ENCODE results near the gene SLC25A53.

SLC25A53 gene, protein sequence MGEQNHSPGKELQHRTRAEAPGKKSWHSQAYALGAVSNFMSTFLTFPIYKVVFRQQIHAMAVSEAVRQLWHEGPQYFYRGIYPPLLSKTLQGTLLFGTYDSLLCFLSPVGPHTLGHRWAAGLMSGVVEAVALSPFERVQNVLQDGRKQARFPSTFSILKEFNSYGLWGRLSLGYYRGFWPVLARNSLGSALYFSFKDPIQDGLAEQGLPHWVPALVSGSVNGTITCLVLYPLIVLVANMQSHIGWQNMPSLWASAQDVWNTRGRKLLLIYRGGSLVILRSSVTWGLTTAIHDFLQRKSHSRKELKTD

DNA sequence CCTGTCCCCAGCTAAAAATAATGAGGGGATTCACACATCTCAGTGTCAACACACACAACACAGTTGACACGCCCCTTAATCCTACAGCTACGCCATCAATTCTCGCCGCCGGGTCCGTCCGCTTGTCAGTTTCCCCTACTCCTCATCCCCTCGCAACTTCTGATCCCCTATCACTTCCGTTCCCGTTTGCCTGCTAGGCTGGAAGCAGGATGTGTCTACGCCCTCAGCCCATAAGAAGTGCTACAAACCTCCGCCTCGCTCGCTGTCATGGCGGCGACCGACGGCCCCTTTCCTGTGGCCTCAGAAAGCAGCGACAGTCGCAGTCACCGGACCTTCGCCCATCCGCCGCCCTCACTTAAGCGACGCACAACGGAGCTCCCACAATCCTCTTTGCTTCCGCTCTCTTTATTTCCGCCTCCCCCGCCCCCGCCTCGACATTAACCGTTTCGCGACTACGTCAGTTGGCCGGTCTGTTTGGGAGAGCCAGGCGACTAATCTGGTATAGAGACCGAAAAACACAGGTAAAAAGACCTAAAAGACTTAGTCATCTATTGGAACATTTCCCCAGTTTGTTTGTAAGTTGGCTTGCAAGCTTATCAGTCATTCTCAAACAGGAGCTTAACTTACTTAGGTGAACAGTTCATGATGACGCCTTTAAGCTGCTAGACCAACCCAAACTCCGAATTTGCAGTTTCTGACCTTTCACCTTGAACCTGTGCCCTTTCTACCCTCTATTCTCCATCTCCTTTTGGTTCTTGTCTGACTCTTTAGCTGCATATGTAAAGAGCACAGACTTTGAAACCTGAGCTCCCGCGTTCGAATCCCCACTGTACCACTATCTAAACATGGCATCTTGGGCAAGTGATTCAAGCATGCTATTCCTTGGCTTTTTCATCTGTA lies at the start of gene SLC25A53:
TSS of gene SLC25A53 (minus strand) at position 380 of the 900 bp plus-strand sequence. CDS start 51,752 bp downstream, outside the sequence.
- TF ChIP-seq, protein P1, sequence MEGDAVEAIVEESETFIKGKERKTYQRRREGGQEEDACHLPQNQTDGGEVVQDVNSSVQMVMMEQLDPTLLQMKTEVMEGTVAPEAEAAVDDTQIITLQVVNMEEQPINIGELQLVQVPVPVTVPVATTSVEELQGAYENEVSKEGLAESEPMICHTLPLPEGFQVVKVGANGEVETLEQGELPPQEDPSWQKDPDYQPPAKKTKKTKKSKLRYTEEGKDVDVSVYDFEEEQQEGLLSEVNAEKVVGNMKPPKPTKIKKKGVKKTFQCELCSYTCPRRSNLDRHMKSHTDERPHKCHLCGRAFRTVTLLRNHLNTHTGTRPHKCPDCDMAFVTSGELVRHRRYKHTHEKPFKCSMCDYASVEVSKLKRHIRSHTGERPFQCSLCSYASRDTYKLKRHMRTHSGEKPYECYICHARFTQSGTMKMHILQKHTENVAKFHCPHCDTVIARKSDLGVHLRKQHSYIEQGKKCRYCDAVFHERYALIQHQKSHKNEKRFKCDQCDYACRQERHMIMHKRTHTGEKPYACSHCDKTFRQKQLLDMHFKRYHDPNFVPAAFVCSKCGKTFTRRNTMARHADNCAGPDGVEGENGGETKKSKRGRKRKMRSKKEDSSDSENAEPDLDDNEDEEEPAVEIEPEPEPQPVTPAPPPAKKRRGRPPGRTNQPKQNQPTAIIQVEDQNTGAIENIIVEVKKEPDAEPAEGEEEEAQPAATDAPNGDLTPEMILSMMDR (IDR thresholded peaks at IDR 0.05; ENCODE audit: low read depth, low read length), result no peak
- H3K36me3 ChIP-seq (replicated peaks; ENCODE audit: low read depth, low read length), result no peaks in the 10 kb centered on the region
- peak within 1 kb of the TSS; percentile 84 for H3K4me2 ChIP-seq (ENCODE audit: low read length)
- peak within 1 kb of the TSS; percentile 90 for H3K4me3 ChIP-seq (ENCODE audit: low read length)
- peaks cover 5% of the 10 kb centered on the region for H3K4me1 ChIP-seq (ENCODE audit: low read length)
- H3K9me3 ChIP-seq (ENCODE audit: insufficient read depth, low read length), result no peaks in the 10 kb centered on the region
- H4K20me1 ChIP-seq (ENCODE audit: insufficient read depth, low read length), result no peaks in the 10 kb centered on the region
- peak within 1 kb of the TSS; percentile 89 for H3K9ac ChIP-seq (ENCODE audit: low read length)
- H3K27ac ChIP-seq (ENCODE audit: low read length), result peak within 1 kb of the TSS; percentile 91
- H3K79me2 ChIP-seq (ENCODE audit: low read length), result peaks cover 24% of the 10 kb centered on the region
- peak within 1 kb of the TSS; percentile 87 for H2AFZ ChIP-seq (ENCODE audit: low read depth, low read length)
- no peaks in the 10 kb centered on the region for H3K27me3 ChIP-seq (ENCODE audit: low read depth, low read length)

DNA sequence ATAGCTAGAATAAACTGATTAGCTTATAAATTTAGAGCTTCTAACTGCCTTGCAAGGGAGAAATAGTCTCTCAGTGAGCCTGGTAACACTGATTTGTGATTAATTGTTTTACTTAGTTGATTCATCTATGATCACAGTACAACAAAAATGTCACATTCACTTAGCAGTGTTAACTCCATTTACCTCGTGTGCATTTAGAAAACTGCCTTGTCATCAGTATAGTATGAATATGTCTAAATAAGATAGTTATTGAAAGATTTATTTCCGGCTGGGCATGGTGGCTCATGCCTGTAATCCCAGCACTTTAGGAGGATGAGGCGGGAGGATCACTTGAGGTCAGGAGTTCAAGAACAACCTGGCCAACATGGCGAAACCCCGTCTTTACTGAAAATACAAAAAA lies 48.7 kb upstream of the SLC25A53 start:
- Histone ChIP-seq H3K4me3 (ENCODE audit: low read length) (no peak overlapping the region), H3K4me2 (ENCODE audit: low read length) (no peak overlapping the region), H3K36me3 (replicated peaks; ENCODE audit: low read depth, low read length) (no peaks in the 10 kb centered on the region), H3K9me3 (ENCODE audit: insufficient read depth, low read length) (no peaks in the 10 kb centered on the region), H3K27me3 (ENCODE audit: low read depth, low read length) (no peaks in the 10 kb centered on the region), H3K79me2 (ENCODE audit: low read length) (no peaks in the 10 kb centered on the region), H3K4me1 (ENCODE audit: low read length) (no peaks in the 10 kb centered on the region), H4K20me1 (ENCODE audit: insufficient read depth, low read length) (no peaks in the 10 kb centered on the region), H2AFZ (ENCODE audit: low read depth, low read length) (no peak overlapping the region), H3K27ac (ENCODE audit: low read length) (no peak overlapping the region), H3K9ac (ENCODE audit: low read length) (no peak overlapping the region)
- TF ChIP-seq, protein P1 (IDR thresholded peaks at IDR 0.05; ENCODE audit: low read depth, low read length), result no peak
- TF ChIP-seq EZH2phosphoT487 (IDR thresholded peaks at IDR 0.05; ENCODE audit: low read depth), result no peak

DNA sequence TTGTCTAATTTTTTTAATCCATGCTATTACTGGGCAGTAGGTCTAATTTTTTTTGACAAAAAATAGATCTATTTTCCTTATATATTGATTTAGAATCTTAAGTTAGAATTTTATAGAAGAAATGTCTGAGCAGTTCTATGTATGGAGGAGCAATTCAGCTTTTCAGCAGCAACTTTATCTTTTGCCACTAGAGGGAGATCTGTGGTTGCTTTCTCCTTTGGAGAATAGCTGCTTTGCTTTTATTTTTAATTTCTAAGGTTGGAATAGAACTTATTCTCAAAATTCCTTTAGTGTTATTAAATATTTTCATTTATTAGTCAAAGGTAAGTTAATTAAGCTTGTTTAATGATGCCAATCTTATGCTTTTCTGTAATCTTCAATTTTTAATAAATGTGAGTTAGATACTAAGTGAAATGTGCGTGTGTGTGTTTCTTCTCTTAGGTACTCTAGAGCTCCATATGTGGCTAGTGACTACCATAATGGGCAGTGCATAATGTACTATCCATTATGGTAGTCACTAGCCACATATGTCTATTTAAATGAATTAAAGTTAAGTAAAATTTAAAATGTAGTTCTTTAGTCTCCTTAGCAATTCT lies 38.8 kb upstream of the SLC25A53 start:
- H4K20me1 ChIP-seq (ENCODE audit: insufficient read depth, low read length), result no peaks in the 10 kb centered on the region
- no peaks in the 10 kb centered on the region for H3K9me3 ChIP-seq (ENCODE audit: insufficient read depth, low read length)
- H3K4me3 ChIP-seq (ENCODE audit: low read length), result no peak overlapping the region
- no peak overlapping the region for H2AFZ ChIP-seq (ENCODE audit: low read depth, low read length)
- H3K4me1 ChIP-seq (ENCODE audit: low read length), result no peaks in the 10 kb centered on the region
- H3K4me2 ChIP-seq (ENCODE audit: low read length), result no peak overlapping the region
- no peaks in the 10 kb centered on the region for H3K27me3 ChIP-seq (ENCODE audit: low read depth, low read length)
- no peaks in the 10 kb centered on the region for H3K36me3 ChIP-seq (replicated peaks; ENCODE audit: low read depth, low read length)
- no peak overlapping the region for H3K9ac ChIP-seq (ENCODE audit: low read length)
- no peaks in the 10 kb centered on the region for H3K79me2 ChIP-seq (ENCODE audit: low read length)
- H3K27ac ChIP-seq (ENCODE audit: low read length), result no peak overlapping the region
- no peak for TF ChIP-seq EZH2phosphoT487 (IDR thresholded peaks at IDR 0.05; ENCODE audit: low read depth)
- TF ChIP-seq, protein P1 (IDR thresholded peaks at IDR 0.05; ENCODE audit: low read depth, low read length), result peak; percentile 60

DNA sequence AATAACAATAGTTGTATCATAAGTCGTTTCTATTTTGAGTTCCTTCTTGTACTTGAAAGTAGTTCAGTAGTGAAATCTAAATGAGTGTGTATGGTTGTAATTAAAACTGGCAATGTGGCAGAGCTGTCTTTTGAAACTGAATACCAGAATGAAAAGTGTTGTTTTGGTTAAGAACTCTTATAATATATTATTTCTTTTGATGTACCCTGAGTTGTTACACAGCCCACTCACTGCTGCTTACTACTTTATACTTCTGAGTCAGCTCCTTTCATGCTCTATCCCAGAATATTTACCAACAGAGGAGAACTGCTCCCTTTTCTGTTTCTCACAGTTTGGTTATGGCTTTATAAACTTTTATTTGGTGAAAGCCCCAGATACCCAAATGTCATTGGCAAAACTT lies 38.2 kb upstream of the SLC25A53 start:
- no peak overlapping the region for H3K4me3 ChIP-seq (ENCODE audit: low read length)
- H3K9me3 ChIP-seq (ENCODE audit: insufficient read depth, low read length), result no peaks in the 10 kb centered on the region
- no peaks in the 10 kb centered on the region for H3K27me3 ChIP-seq (ENCODE audit: low read depth, low read length)
- no peak overlapping the region for H3K4me2 ChIP-seq (ENCODE audit: low read length)
- no peaks in the 10 kb centered on the region for H4K20me1 ChIP-seq (ENCODE audit: insufficient read depth, low read length)
- H3K4me1 ChIP-seq (ENCODE audit: low read length), result no peaks in the 10 kb centered on the region
- no peak overlapping the region for H2AFZ ChIP-seq (ENCODE audit: low read depth, low read length)
- H3K36me3 ChIP-seq (replicated peaks; ENCODE audit: low read depth, low read length), result peaks cover under 1% of the 10 kb centered on the region
- no peak overlapping the region for H3K27ac ChIP-seq (ENCODE audit: low read length)
- no peaks in the 10 kb centered on the region for H3K79me2 ChIP-seq (ENCODE audit: low read length)
- TF ChIP-seq EZH2phosphoT487 (IDR thresholded peaks at IDR 0.05; ENCODE audit: low read depth), result no peak
- TF ChIP-seq, protein P1 (IDR thresholded peaks at IDR 0.05; ENCODE audit: low read depth, low read length), result no peak
- no peak overlapping the region for H3K9ac ChIP-seq (ENCODE audit: low read length)

Data from OCI-LY3 (cell line).